ENCODE data around the gene LENG8. TPM values are rescaled to one million over a fixed set of nuclear protein-coding genes. Genes with fewer than 3 reads are reported as not detected.

LENG8 gene
- total RNA-seq, 1 experiment from 2014 or later, result 196 TPM

DNA sequence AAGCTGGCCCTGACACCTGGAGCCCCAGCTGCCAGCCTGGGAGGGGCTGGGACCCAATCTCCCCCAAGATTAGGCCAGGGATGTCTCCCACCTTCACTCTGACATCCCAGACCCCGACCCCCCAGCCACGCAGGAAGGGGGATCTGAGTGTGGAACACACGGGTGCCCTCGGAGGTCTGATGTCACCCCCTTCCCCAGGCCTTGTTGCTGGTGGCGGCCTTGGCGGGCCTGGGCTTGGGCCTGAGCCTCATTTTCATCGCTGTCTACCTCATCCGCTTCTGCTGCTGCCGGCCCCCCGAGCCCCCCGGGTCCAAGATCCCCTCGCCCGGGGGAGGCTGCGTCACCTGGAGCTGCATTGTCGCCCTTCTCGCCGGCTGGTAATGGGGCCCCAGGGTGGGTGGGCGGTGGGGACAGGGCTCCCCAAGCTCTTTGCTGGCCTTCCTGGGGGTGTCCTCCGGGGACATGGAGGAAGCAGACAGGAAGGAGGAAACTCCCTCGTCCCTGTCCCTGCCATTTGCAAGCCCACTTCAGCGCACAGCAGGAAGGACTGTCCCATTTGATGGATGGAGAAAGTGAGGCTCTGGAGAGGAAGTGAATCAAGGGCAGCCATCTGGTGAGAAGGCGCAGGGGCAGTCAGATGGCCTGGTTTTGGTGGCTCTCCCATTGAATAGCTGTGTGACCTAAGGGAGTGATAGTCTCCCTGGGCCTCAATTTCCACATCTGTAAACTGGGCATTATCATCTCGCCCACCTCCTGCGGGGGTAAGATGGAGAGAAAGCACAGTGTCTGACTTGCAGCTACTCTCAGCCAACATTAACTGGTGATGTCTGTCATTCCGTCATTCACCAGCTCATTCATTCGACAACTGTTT, 29.8 kb upstream of the LENG8 start:
- CTCF ChIA-PET, result interaction anchor here (1.8 kb wide), 1 partner anchor 12 kb away, joined by 4 read pairs; no protein-coding TSS in a partner anchor
- no peak for DNase-seq (ENCODE audit: low read depth, low spot score)
- TF ChIP-seq CTCF (IDR thresholded peaks at IDR 0.05 in 2 of 3, conservative IDR thresholded peaks at IDR 0.05 in 1 of 3; ENCODE audit: borderline replicate concordance in 1 of 3, insufficient read depth in 1 of 3, low read depth in 2 of 3, low read length in 2 of 3), result no peak
- TF ChIP-seq TCF7L2 (IDR thresholded peaks at IDR 0.05; ENCODE audit: borderline replicate concordance, extremely low read depth, insufficient read depth, insufficient read length), result no peak
- no peak for TF ChIP-seq RAD21 (IDR thresholded peaks at IDR 0.05; ENCODE audit: low read depth)
- no peak overlapping the region for H3K4me3 ChIP-seq (replicated peaks in 1 of 2; ENCODE audit: low read depth in 1 of 2, low read length in 2 of 2)
- H4K20me1 ChIP-seq (ENCODE audit: insufficient read depth), result no peaks in the 10 kb centered on the region
- ATAC-seq, result no peak
- no peak overlapping the region for H3K9ac ChIP-seq (ENCODE audit: low read length)
- no peaks in the 10 kb centered on the region for H3K79me2 ChIP-seq (ENCODE audit: insufficient read depth, low read length)
- H3K27me3 ChIP-seq (ENCODE audit: insufficient read depth, low read length), result no peaks in the 10 kb centered on the region
- no peak overlapping the region for H2AFZ ChIP-seq (ENCODE audit: low read depth, low read length, poor library complexity, severe bottlenecking)
- no peaks in the 10 kb centered on the region for H3K9me2 ChIP-seq (ENCODE audit: insufficient read depth)
- POLR2A ChIA-PET, result no interaction called here
- no TSS peak for BruUV-seq (replicated peaks)
- no peaks in the 10 kb centered on the region for H3K9me3 ChIP-seq (ENCODE audit: control insufficient read depth in 1 of 2, insufficient read depth in 1 of 2, low read depth in 1 of 2, low read length in 2 of 2)
- H3K4me2 ChIP-seq (ENCODE audit: low read length), result no peak overlapping the region
- RAD21 ChIA-PET (ENCODE audit: low non-redundant PET in 1 of 2, low total read pairs in 2 of 2, uncharacterized antibody in 2 of 2, unreplicated experiment in 2 of 2), result no interaction called here
- intact Hi-C loops (cut with micrococcal nuclease), result no loop called here
- peaks cover 0 to 8% of the 10 kb centered on the region in 2 experiments; a peak in 1 of 4 replicates for H3K4me1 ChIP-seq (ENCODE audit: control insufficient read depth in 1 of 2, insufficient read depth in 2 of 2, low read length in 2 of 2)
- H3K36me3 ChIP-seq (ENCODE audit: control insufficient read depth in 1 of 2, insufficient read depth in 2 of 2, low read length in 2 of 2), result no peaks in the 10 kb centered on the region
- no peak overlapping the region for H3K27ac ChIP-seq (ENCODE audit: low read depth, low read length)

DNA sequence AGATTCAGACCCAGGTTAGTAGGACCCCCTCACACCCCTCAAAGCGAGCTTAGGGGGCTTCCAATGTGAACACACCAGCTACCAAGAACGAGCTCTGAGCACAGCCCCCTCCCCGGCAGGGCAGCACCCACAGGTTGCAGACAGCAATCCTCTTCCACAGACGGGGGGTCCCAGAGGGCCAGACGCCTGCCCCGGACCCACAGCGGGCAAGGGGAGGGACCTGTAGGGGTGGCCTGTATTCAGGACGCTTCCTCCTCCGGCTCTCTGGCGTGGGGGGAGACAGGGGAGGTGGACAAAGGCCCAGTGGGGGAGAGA, 29.0 kb upstream of the LENG8 start:
- Histone ChIP-seq H2AFZ (ENCODE audit: low read depth, low read length, poor library complexity, severe bottlenecking) (no peak overlapping the region), H4K20me1 (ENCODE audit: insufficient read depth) (no peaks in the 10 kb centered on the region), H3K9me2 (ENCODE audit: insufficient read depth) (no peaks in the 10 kb centered on the region), H3K4me2 (ENCODE audit: low read length) (no peak overlapping the region), H3K4me3 (replicated peaks in 1 of 2; ENCODE audit: low read depth in 1 of 2, low read length in 2 of 2) (no peak overlapping the region), H3K4me1 (ENCODE audit: control insufficient read depth in 1 of 2, insufficient read depth in 2 of 2, low read length in 2 of 2) (peaks cover 0 to 8% of the 10 kb centered on the region in 2 experiments; a peak in 1 of 4 replicates), H3K27me3 (ENCODE audit: insufficient read depth, low read length) (no peaks in the 10 kb centered on the region), H3K36me3 (ENCODE audit: control insufficient read depth in 1 of 2, insufficient read depth in 2 of 2, low read length in 2 of 2) (no peaks in the 10 kb centered on the region), H3K9ac (ENCODE audit: low read length) (no peak overlapping the region), H3K9me3 (ENCODE audit: control insufficient read depth in 1 of 2, insufficient read depth in 1 of 2, low read depth in 1 of 2, low read length in 2 of 2) (no peaks in the 10 kb centered on the region), H3K79me2 (ENCODE audit: insufficient read depth, low read length) (no peaks in the 10 kb centered on the region), H3K27ac (ENCODE audit: low read depth, low read length) (no peak overlapping the region)
- no peak for DNase-seq (ENCODE audit: low read depth, low spot score)
- CTCF ChIA-PET, result interaction anchor here (1.8 kb wide), 1 partner anchor 11 kb away, joined by 4 read pairs; no protein-coding TSS in a partner anchor
- intact Hi-C loops (cut with micrococcal nuclease), result no loop called here
- RAD21 ChIA-PET (ENCODE audit: low non-redundant PET in 1 of 2, low total read pairs in 2 of 2, uncharacterized antibody in 2 of 2, unreplicated experiment in 2 of 2), result no interaction called here
- no TSS peak for BruUV-seq (replicated peaks)
- no peak for ATAC-seq
- POLR2A ChIA-PET, result interaction anchor here (0.7 kb wide), 1 partner anchor 11 kb away, joined by 3 read pairs; no protein-coding TSS in a partner anchor
- TF ChIP-seq SRF (IDR thresholded peaks at IDR 0.05; ENCODE audit: low read depth), result no peak
- no peak for TF ChIP-seq TCF7L2 (IDR thresholded peaks at IDR 0.05; ENCODE audit: borderline replicate concordance, extremely low read depth, insufficient read depth, insufficient read length)
- TF ChIP-seq CEBPB (IDR thresholded peaks at IDR 0.05; ENCODE audit: low read depth), result no peak
- TF ChIP-seq CTCF (IDR thresholded peaks at IDR 0.05 in 2 of 3, conservative IDR thresholded peaks at IDR 0.05 in 1 of 3; ENCODE audit: borderline replicate concordance in 1 of 3, insufficient read depth in 1 of 3, low read depth in 2 of 3, low read length in 2 of 3), result no peak
- TF ChIP-seq FOSL1 (IDR thresholded peaks at IDR 0.05; ENCODE audit: low read depth), result no peak
- TF ChIP-seq YY1 (IDR thresholded peaks at IDR 0.05; ENCODE audit: extremely low read depth, insufficient replicate concordance, low read depth, low read length), result no peak
- no peak for TF ChIP-seq RAD21 (IDR thresholded peaks at IDR 0.05; ENCODE audit: low read depth)
- TF ChIP-seq EZH2phosphoT487 (IDR thresholded peaks at IDR 0.05; ENCODE audit: borderline replicate concordance), result no peak
- TF ChIP-seq POLR2A (IDR thresholded peaks at IDR 0.05; ENCODE audit: borderline replicate concordance, extremely low read depth, insufficient read depth, insufficient read length), result no peak
- TF ChIP-seq ELF1 (IDR thresholded peaks at IDR 0.05; ENCODE audit: borderline replicate concordance, low read depth), result no peak
- no peak for TF ChIP-seq ZNF274 (IDR thresholded peaks at IDR 0.05; ENCODE audit: low read depth, low read length)

Measured in HCT116 (cell line).